Activated B cell treated with CpG ODN at 0.5 μM for 24 hours (primary cell): ENCODE measurements around the gene PRKAG2. TPM values are rescaled to one million over a fixed set of nuclear protein-coding genes. Genes with fewer than 3 reads are reported as not detected.
A peak's percentile ranks its signal among the peaks of the same experiment; 100 is the strongest.

Experiments used
- ATAC-seq: fragments of 200-7000 bp; cut with Tn5 transposase; one replicate; pipeline ENCODE4 v1.10.0; 2021; ENCODE audit warnings: low read depth, mild to moderate bottlenecking, moderate library complexity
- CTCF ChIA-PET: fragments of 350-600 bp; sonication (Branson Sonifier 250); formaldehyde crosslinking; loops from one replicate; lab custom pipeline; 2021; ENCODE audit warnings: antibody characterized with exemption; lab: Charles Lee
- POLR2A ChIA-PET: fragments of 350-600 bp; sonication (Branson Sonifier 250); formaldehyde crosslinking; loops from one replicate; lab custom pipeline; 2021; ENCODE audit warnings: antibody characterized with exemption; lab: Charles Lee
- DNase-seq: peaks from one replicate; pipeline ENCODE4 v3.0.0; 2022
- H3K27ac Mint-ChIP-seq: one replicate; pipeline ENCODE4 v1.8.0; 2020; ENCODE audit warnings: mixed read lengths
- H3K27me3 Mint-ChIP-seq: one replicate; pipeline ENCODE4 v1.8.0; 2021; ENCODE audit warnings: mixed read lengths
- H3K36me3 Mint-ChIP-seq: one replicate; pipeline ENCODE4 v1.8.0; 2021; ENCODE audit warnings: low read depth, mixed read lengths
- H3K4me1 Mint-ChIP-seq: one replicate; pipeline ENCODE4 v1.8.0; 2021; ENCODE audit warnings: mixed read lengths
- H3K4me3 Mint-ChIP-seq: one replicate; pipeline ENCODE4 v1.8.0; 2020; ENCODE audit warnings: mild to moderate bottlenecking, mixed read lengths
- H3K9me3 Mint-ChIP-seq: one replicate; pipeline ENCODE4 v1.8.0; 2020; ENCODE audit warnings: mixed read lengths
- intact Hi-C: fragments of 100-400 bp; cut with micrococcal nuclease; formaldehyde crosslinking; loops from one replicate; pipeline ENCODE4 v1.15.1; 2024
- total RNA-seq: library from RNA; stranded (reverse); gene quantifications from 2 replicates; pipeline ENCODE4 v1.2.3, GENCODE V29; 2022
- TF ChIP-seq, protein P1 (sequence below): fragments of 200-600 bp; IDR thresholded peaks from one replicate; pipeline ENCODE4 v1.8.0; 2022; ENCODE audit warnings: antibody characterized with exemption, mild to moderate bottlenecking

Gene PRKAG2
- total RNA-seq, 1 donor from 2014 or later, result 19.7 TPM

DNA sequence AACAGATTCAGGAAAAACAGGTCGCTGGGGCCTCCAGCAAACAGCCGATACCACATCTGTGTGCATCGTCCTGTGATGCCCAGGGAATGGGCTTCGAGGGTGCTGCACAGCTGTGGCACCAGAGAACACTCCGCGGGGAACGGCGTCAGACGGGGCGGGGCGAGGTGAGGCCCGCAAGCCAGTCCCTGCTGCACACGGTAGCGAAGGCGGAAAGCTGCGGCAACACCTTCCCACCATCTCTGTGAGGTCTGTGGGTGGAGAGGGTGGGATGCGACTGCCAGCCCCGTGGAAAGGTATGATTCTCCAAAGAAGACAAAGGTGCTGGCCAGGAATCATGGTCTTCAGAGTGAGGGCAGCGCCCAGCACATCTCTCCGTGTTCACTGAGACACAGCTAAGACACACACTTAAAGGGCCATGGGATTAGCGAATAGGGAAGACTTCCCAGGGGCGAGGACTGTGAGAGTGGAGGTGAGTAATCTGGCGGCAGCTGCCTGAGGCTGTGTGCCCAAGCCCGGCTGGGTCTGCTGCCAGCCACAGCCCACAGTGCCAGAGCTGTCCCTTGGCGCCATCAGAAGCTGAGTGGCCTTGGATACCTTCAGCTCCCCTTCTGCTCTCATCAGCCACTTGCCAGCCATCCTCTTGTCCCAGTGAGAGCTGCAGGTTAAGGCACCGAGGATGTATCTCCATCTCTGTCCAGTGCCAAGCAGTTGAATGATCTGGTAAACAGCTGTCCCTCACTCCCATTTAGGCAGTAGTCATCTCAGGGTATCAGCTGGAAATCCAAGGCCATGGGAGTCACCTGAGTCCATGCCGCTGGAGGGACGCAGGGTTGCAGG is 17.6 kb downstream of the PRKAG2 start:
- CTCF ChIA-PET, result no interaction called here
- H3K4me3 Mint-ChIP-seq, result no peak overlapping the region
- POLR2A ChIA-PET, result no interaction called here
- no peak for ATAC-seq
- peaks cover 10% of the 10 kb centered on the region for H3K4me1 Mint-ChIP-seq
- H3K36me3 Mint-ChIP-seq, result peaks cover 13% of the 10 kb centered on the region
- no peaks in the 10 kb centered on the region for H3K9me3 Mint-ChIP-seq
- H3K27me3 Mint-ChIP-seq, result no peaks in the 10 kb centered on the region
- H3K27ac Mint-ChIP-seq, result no peak overlapping the region
- TF ChIP-seq, protein P1, sequence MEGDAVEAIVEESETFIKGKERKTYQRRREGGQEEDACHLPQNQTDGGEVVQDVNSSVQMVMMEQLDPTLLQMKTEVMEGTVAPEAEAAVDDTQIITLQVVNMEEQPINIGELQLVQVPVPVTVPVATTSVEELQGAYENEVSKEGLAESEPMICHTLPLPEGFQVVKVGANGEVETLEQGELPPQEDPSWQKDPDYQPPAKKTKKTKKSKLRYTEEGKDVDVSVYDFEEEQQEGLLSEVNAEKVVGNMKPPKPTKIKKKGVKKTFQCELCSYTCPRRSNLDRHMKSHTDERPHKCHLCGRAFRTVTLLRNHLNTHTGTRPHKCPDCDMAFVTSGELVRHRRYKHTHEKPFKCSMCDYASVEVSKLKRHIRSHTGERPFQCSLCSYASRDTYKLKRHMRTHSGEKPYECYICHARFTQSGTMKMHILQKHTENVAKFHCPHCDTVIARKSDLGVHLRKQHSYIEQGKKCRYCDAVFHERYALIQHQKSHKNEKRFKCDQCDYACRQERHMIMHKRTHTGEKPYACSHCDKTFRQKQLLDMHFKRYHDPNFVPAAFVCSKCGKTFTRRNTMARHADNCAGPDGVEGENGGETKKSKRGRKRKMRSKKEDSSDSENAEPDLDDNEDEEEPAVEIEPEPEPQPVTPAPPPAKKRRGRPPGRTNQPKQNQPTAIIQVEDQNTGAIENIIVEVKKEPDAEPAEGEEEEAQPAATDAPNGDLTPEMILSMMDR, result no peak
- DNase-seq, result no peak
- intact Hi-C loops, result no loop called here

DNA sequence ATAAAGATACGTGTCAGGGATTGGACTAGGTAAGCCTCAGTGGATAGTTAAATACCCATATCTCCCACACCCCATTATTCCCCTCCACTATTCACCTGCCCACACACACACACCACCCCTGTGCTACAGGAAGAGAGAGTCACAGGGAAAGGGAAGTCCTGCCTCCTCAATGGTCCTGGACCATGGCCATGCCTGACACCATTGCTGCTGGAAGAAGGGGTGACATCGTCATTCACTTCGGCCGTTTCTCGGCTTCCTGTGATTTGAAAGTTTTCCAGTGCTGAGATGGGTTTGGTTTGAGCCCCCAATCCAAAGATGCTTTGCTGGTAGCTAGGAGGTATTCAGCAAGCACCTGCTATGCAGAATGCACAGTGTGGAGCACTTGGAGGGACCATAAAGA is 18.5 kb downstream of the PRKAG2 start:
- intact Hi-C loops, result no loop called here
- no peak overlapping the region for H3K4me3 Mint-ChIP-seq
- CTCF ChIA-PET, result no interaction called here
- H3K4me1 Mint-ChIP-seq, result peaks cover 1% of the 10 kb centered on the region
- ATAC-seq, result no peak
- H3K9me3 Mint-ChIP-seq, result no peaks in the 10 kb centered on the region
- no peaks in the 10 kb centered on the region for H3K27me3 Mint-ChIP-seq
- DNase-seq, result no peak
- POLR2A ChIA-PET, result no interaction called here
- TF ChIP-seq, protein P1, result no peak
- no peak overlapping the region for H3K27ac Mint-ChIP-seq
- H3K36me3 Mint-ChIP-seq, result peaks cover 13% of the 10 kb centered on the region

DNA sequence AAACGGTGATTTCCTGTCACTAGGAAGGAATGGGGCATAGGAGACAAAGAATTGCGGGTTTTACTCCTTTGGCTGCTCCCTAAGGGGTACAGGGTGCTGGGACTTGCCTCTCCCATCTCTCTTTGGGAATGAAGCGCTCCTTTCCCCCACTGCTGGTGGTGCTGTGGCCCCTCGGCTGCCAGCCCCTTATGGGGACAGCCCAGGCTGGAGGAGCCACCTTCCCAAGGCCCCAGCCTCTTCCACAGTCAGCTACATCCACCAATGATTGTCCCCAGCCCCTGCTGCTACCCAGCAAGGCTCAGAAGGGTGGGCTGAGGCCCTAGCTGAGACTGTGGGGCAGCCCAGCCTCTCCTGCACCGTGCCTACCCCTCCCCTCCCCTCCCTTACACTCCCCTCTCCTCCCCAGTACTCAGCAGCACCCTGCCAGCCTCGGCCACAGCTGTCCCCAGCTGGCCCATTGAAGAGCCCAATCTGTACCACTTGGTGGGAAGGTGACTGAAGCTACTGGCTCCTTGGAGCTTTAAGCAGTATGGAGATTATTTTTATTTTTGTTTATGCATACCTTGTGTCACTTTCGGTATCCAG is 19.0 kb downstream of the PRKAG2 start:
- peaks cover 13% of the 10 kb centered on the region for H3K36me3 Mint-ChIP-seq
- H3K4me3 Mint-ChIP-seq, result no peak overlapping the region
- peak overlapping the region; percentile 24 for H3K27ac Mint-ChIP-seq
- peaks cover 1% of the 10 kb centered on the region for H3K4me1 Mint-ChIP-seq
- no peak for DNase-seq
- ATAC-seq, result no peak
- intact Hi-C loops, result no loop called here
- TF ChIP-seq, protein P1, result no peak
- H3K9me3 Mint-ChIP-seq, result no peaks in the 10 kb centered on the region
- no peaks in the 10 kb centered on the region for H3K27me3 Mint-ChIP-seq
- ChIA-PET POLR2A (no interaction called here), CTCF (no interaction called here)

DNA sequence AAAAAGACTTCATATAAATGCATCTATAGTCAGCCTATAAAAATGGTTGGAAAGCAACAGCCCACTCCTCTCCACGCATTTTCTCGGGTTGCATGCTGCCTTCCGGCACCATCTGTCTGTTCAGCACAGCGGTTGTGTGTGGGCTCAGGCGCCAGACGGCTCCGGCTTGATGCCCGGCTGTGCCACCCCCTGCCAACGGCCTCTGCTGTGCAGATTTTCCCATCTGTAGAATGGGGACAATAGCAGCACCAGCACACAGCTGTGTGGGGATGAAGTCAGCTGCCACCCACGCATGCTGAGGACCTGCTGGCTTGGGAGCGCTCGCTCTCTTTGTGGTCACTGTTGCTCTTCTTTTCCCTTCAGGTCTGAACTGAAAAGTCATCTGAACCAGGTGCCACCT is 19.5 kb downstream of the PRKAG2 start:
- no peak overlapping the region for H3K27ac Mint-ChIP-seq
- peaks cover 13% of the 10 kb centered on the region for H3K36me3 Mint-ChIP-seq
- DNase-seq, result no peak
- H3K27me3 Mint-ChIP-seq, result no peaks in the 10 kb centered on the region
- peaks cover 2% of the 10 kb centered on the region for H3K4me1 Mint-ChIP-seq
- no peak overlapping the region for H3K4me3 Mint-ChIP-seq
- no peaks in the 10 kb centered on the region for H3K9me3 Mint-ChIP-seq
- POLR2A ChIA-PET, result no interaction called here
- no peak for ATAC-seq
- intact Hi-C loops, result no loop called here
- TF ChIP-seq, protein P1, result no peak
- CTCF ChIA-PET, result no interaction called here

DNA sequence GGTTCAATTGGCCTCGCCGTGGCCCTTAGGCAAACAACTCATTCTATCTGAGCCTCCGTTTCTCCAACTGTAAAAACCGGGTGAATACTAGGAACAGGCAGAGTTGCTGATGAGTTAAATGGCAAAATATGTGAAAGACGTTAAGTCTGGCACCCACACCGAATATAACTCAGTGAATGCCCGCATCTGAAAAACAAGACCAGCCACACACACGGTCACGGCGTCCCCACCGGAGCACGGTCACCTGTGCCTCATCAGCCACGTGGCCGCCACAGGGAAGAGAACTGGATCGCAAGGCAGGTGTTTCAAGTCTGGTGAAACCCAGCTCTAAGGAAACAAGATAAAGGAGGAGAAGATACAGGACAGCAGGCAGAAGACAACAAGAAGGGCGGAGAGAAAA is 20.4 kb downstream of the PRKAG2 start:
- POLR2A ChIA-PET, result no interaction called here
- no peak overlapping the region for H3K27ac Mint-ChIP-seq
- TF ChIP-seq, protein P1, result no peak
- no peaks in the 10 kb centered on the region for H3K9me3 Mint-ChIP-seq
- intact Hi-C loops, result no loop called here
- no peak for ATAC-seq
- H3K36me3 Mint-ChIP-seq, result peaks cover 13% of the 10 kb centered on the region
- CTCF ChIA-PET, result no interaction called here
- no peak for DNase-seq
- H3K27me3 Mint-ChIP-seq, result no peaks in the 10 kb centered on the region
- no peak overlapping the region for H3K4me3 Mint-ChIP-seq
- peaks cover 10% of the 10 kb centered on the region for H3K4me1 Mint-ChIP-seq
